ENCODE results near the gene RGS2.
A peak's percentile ranks its signal among the peaks of the same experiment; 100 is the strongest.

The RGS2 gene

DNA sequence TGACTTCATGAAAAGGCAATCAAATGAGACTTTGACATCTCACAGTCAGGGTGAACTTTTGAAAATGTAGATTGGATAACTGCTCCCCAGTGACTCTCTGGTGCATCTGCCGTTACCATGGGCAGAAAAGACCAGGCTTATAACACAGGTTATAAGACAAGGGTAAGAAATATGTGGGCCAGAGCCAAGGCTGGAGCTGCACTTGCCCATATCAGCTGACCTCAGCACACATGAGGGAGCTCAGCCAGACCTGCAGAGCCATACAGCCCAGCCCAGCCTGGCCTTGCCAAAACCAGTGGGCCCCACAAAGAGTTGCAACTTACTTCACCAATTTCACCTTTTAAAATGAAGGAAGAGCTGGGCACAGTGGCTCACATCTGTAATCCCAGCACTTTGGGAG, 11.7 kb upstream of the RGS2 start:
- no peak for DNase-seq

GRCh38 chr1:192797891-192798290, 10.9 kb upstream of the RGS2 start:
- no peak for DNase-seq

GRCh38 chr1:192801451-192801850, 7.4 kb upstream of the RGS2 start:
- no peak for DNase-seq

DNA sequence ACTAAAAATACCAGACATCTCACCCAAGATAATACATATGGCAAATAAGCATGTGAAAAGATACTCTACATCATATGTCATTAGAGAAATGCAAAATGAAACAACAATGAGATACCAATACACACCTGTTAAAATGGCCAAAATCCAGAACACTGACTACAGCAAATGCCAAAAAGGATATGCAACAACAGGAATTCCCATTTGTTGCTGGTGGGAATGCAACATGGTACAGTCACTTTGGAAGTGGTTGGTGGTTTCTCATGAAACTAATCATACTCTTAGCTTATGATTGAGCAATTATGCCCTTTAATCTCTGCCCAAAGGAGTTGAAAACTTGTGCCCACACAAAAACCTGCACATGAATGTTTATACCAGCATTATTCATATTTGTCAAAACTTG, 6.4 kb upstream of the RGS2 start:
- no peak for DNase-seq

DNA sequence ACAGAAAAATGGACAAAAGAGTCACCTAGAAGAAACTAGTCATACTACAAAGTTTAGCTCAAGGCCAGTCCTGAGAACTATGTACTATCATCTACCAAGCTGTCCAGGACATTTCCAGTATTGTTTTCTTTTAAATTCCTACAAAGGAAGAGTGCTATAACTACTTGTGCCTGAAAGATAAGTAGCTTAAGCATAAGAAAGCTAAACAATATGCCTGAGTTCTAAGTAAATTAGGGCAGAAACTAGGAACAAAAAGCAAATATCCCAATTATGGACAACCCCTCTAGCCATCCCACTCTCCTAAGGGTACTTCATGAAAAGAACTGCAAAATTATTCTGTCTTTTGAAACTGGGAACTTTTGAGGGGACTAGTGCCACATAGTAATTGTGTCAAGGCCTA, 5.3 kb upstream of the RGS2 start:
- no peak for DNase-seq

DNA sequence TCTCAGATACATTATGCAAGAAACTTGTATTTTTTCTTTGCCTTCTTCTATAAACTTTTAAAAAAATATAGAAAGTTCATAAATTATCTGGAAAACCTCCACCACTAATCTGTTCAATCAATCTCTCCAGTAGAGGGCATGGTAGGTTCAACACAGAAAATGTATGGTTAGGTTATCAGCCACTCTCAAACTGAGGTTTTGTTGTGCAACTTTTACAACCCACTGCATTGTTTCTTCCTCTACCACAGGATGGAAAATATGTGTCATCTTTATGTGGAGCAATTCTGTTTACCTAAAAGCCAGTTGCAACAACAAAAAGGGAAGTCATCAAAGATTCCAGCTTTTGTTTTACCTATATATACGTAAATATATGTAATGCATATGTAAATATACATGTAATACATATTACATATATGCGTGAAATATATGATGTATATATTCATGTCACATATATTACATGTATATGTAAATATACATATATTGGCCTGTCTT, 3.0 kb upstream of the RGS2 start:
- peak; percentile 21 for DNase-seq

- no peak for DNase-seq
These were observed 1.4 kb upstream of the RGS2 start for GRCh38 chr1:192807211-192808162.

DNA sequence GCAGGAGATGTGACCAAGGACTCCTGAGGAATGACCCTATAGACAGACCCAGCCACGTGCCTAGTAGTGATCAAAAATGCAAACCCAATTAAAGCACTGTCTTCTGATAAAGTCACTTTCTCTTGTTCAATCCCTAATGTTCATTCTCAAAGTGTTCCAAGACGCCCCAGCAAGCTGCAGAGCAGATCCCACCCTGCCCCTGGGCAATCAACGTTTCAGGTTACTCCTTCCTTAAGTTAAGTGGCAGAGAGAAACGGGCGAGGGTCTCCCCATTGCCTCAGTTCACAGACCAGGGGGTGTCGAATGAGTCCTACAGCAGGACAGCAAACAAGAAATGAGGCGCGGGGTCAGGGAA, 699 bp upstream of the RGS2 start:
- DNase-seq: no peak

- DNase-seq: no peak
These were observed 741 bp downstream of the RGS2 start for GRCh38 chr1:192809307-192810252.

DNA sequence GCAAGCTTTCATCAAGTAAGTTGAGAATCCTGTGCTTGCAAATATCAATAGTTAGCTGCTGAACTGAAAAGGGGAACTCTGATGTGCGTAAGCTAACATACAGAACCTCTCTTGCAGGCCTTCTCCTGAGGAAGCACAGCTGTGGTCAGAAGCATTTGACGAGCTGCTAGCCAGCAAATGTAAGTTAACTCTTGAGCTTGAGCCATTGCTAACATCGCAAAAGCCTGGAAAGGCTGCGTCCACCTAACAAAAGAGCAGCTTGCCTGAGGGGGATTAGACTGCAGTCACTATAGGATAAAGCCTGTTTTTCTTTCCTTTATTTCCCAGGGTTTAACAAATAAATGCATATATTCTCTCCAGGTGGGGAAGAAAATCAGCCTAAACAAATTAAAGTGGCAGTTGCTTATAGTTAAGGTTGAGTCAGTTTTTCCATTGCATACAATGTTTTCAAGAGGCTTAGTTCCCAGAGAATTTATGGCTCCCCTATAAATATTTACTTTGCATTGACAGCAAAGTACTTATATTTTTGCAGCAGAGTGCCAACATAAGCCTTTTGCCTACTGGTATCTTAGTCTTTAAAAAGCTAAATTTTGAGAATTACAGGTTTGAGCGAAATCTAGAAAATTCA, 1.5 kb downstream of the RGS2 start:
- no peak for DNase-seq

DNA sequence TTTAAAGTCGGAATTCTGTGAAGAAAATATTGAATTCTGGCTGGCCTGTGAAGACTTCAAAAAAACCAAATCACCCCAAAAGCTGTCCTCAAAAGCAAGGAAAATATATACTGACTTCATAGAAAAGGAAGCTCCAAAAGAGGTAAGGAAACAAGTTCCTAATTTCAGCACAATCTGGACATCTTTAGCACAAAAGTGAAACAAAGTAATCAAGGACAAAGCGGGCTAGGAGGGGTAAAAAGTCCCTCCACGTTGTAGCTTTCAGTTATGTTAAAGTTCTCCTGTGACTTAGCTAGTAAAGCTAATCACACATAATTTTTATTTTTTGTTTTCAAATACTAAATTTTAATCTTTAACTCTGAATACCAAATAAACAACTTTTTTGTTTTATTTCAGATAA, 2.2 kb downstream of the RGS2 start:
- no peak for DNase-seq

DNA sequence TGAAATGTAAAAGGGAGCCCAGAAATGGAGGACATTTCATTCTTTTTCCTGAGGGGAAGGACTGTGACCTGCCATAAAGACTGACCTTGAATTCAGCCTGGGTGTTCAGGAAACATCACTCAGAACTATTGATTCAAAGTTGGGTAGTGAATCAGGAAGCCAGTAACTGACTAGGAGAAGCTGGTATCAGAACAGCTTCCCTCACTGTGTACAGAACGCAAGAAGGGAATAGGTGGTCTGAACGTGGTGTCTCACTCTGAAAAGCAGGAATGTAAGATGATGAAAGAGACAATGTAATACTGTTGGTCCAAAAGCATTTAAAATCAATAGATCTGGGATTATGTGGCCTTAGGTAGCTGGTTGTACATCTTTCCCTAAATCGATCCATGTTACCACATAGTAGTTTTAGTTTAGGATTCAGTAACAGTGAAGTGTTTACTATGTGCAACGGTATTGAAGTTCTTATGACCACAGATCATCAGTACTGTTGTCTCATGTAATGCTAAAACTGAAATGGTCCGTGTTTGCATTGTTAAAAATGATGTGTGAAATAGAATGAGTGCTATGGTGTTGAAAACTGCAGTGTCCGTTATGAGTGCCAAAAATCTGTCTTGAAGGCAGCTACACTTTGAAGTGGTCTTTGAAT, 2.9 kb downstream of the RGS2 start:
- no peak for DNase-seq

GRCh38 chr1:192812420-192813209, 3.8 kb downstream of the RGS2 start:
- DNase-seq: no peak

- DNase-seq: no peak
These were observed 6.0 kb downstream of the RGS2 start for GRCh38 chr1:192814805-192815204.

DNA sequence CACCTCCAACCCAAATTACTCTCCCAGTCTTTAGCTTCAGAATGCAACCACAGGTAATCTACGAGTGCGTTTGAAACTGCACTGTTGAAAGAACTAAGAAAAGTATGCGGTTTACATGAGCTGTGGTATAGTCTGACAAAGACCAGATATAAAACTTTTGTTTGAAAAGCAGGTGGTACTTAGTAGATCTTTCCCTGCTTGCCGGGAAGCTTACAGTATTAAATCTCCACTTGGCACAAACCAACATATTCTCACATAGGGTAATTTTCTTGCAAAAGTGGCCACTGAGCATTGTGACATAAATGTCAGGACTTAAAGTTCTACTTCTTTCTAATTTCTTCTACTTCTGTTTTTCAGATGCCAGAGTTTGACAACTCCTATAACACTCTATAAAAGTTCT, 8.4 kb downstream of the RGS2 start:
- DNase-seq: no peak

DNA sequence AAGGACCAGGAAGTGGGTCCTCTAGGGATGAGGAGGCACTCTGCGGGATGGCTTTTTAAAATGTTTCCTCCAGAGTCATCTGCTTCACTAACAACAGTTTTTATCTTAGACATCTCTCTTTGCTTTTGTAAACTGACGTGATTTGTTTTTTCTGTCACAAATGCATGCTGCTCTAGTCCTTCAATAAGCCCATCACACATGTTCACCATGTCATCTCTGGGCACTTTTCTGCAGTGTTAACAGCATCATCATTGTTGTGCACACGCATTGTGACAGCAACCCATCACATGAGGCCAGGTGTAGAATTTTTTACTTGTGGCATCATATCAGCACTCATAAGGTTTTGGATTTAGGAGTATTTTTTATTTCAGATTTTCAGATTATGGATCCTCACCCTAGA, 12.5 kb downstream of the RGS2 start:
- no peak for DNase-seq

DNA sequence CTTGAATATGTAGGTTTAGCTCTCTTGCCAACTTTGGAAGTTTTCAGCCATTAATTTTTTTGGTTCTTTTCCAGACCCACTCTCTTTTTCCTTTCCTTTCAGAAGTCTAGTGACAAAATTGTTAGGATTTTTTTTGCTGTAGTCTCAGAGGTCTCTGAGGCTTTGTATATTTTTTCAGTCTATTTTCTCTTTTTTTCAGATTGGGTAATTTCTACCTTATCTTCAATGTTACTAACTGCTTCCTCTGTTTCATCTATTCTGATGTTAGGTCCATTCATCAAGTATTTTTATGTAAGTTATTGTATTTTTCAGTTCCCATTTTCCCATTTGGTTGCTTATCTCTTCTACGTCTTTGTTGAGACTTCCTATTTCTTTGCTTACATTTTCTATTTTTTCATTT, 15.7 kb downstream of the RGS2 start:
- no peak for DNase-seq

- DNase-seq: no peak
These were observed 18.1 kb downstream of the RGS2 start for GRCh38 chr1:192826791-192827546.

- DNase-seq: no peak
These were observed 21.9 kb downstream of the RGS2 start for GRCh38 chr1:192830595-192831246.

DNA sequence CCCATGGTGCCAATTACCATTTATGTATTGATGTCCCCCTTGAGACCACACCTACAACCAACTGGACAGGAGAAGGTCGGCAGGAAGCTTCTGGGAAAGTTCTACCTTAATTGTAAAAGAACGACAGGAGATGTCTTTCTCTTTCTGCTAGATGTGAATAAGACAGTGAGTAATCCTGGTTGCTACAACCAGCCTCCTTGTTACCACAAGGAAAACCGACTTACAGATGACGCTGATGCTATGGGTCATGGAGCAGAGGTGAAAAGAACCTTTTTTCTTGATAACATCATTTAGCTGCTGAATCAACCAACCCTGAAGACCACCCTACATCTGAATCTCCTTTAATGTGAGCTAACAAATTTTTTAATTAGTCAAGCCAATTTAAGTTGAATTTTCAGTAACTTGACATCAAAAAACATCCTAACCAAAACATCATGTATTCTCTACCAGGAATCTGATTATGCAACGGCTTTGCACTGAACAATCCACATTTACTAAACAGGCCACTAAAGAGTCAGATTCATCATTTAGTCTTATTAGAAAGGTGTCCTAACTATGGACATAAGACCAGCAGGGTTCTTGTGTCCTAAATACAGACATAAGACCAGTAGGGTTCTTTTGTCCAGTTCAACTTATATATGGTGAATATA, 23.0 kb downstream of the RGS2 start:
- no peak for DNase-seq
